Gastrocnemius medialis (tissue), 4 donors: ENCODE results near the gene TGFBR2.

Experiments used
- CTCF ChIP-seq, 5 experiments: fragments of 450-650 bp in 3 of 5; fragments of 200-600 bp in 2 of 5; sonication (generic) in 2 of 5; IDR thresholded peaks in 4 of 5; conservative IDR thresholded peaks in 1 of 5; 1 replicate in 4 of 5; 2 replicates in 1 of 5; pipeline ENCODE4 v1.5.1; 2016 to 2019; ENCODE audit warnings: antibody characterized with exemption in 5 of 5, mild to moderate bottlenecking in 3 of 5, moderate library complexity in 3 of 5
- POLR2A ChIP-seq, 2 donors: fragments of 450-650 bp; IDR thresholded peaks; one replicate each; pipeline ENCODE4 v1.6.1; 2017; ENCODE audit warnings: antibody characterized with exemption in 2 of 2, mild to moderate bottlenecking in 2 of 2, moderate library complexity in 2 of 2

GRCh38 chr3:30628205-30628900, 22.0 kb downstream of the TGFBR2 start:
- TF ChIP-seq CTCF (IDR thresholded peaks at IDR 0.05 in 4 of 5, conservative IDR thresholded peaks at IDR 0.05 in 1 of 5) (no peak), POLR2A (IDR thresholded peaks at IDR 0.05) (no peak)
